ENCODE results near the gene TEAD3. TPM values are rescaled to one million over a fixed set of nuclear protein-coding genes. Genes with fewer than 3 reads are reported as not detected.

TEAD3 gene
- total RNA-seq, 6 experiments from 2014 or later = 5.2 to 8.5 (median 6.9) TPM

- no peaks in the 10 kb centered on the region for H3K27me3 ChIP-seq
- TF ChIP-seq CTCF (IDR thresholded peaks at IDR 0.05) (no peak), POLR2A (IDR thresholded peaks at IDR 0.05) (no peak)
- peaks cover 0 to 9% (median 0%) of the 10 kb centered on the region in 4 donors for H3K4me1 ChIP-seq
- ATAC-seq (no peak), DNase-seq (no peak)
- intact Hi-C loops (cut with DNase I) = no loop called here
- WGBS (ENCODE audit: insufficient coverage, low coverage, low lambda C conversion rate, missing lambda C conversion rate) = 80% methylated on average over 4 of the region's 4 CpGs
- no peak overlapping the region for H3K27ac ChIP-seq
- peaks cover 0 to 2% (median 0%) of the 10 kb centered on the region in 4 donors for H3K36me3 ChIP-seq
- H3K4me3 ChIP-seq = no peak overlapping the region
- H3K9me3 ChIP-seq = no peaks in the 10 kb centered on the region
Observed at GRCh38 chr6:35483062-35483461, 13.8 kb downstream of the TEAD3 start.

GRCh38 chr6:35481226-35481625 lies 15.7 kb downstream of the TEAD3 start:
- no peak overlapping the region for H3K4me3 ChIP-seq
- DNase-seq (no peak), ATAC-seq (peak in 1 of 4 donors; percentile 49)
- WGBS (ENCODE audit: insufficient coverage, low coverage, low lambda C conversion rate, missing lambda C conversion rate) = 43% methylated on average over 8 of the region's 8 CpGs
- intact Hi-C loops (cut with DNase I) = no loop called here
- H3K4me1 ChIP-seq = peaks cover 0 to 9% (median 0%) of the 10 kb centered on the region in 4 donors
- H3K36me3 ChIP-seq = peaks cover 0 to 2% (median 0%) of the 10 kb centered on the region in 4 donors
- no peaks in the 10 kb centered on the region for H3K27me3 ChIP-seq
- no peak overlapping the region for H3K27ac ChIP-seq
- TF ChIP-seq CTCF (IDR thresholded peaks at IDR 0.05) (no peak), POLR2A (IDR thresholded peaks at IDR 0.05) (no peak)
- no peaks in the 10 kb centered on the region for H3K9me3 ChIP-seq

- Histone ChIP-seq H3K27me3 (no peaks in the 10 kb centered on the region), H3K36me3 (peaks cover 0 to 2% (median 0%) of the 10 kb centered on the region in 4 donors), H3K27ac (no peak overlapping the region), H3K9me3 (no peaks in the 10 kb centered on the region), H3K4me1 (peaks cover 0 to 9% (median 0%) of the 10 kb centered on the region in 4 donors), H3K4me3 (no peak overlapping the region)
- no peak for DNase-seq
- intact Hi-C loops (cut with DNase I) = no loop called here
- WGBS (ENCODE audit: insufficient coverage, low coverage, low lambda C conversion rate, missing lambda C conversion rate) = 90% methylated on average over 4 of the region's 12 CpGs
- TF ChIP-seq CTCF (IDR thresholded peaks at IDR 0.05) = no peak
- no peak for TF ChIP-seq POLR2A (IDR thresholded peaks at IDR 0.05)
- ATAC-seq = no peak
Observed at GRCh38 chr6:35480176-35480575, 16.7 kb downstream of the TEAD3 start.

- DNase-seq (no peak), ATAC-seq (no peak)
- H3K4me1 ChIP-seq = peaks cover 0 to 9% (median 0%) of the 10 kb centered on the region in 4 donors
- TF ChIP-seq CTCF (IDR thresholded peaks at IDR 0.05) (no peak), POLR2A (IDR thresholded peaks at IDR 0.05) (no peak)
- H3K36me3 ChIP-seq = peaks cover 0 to 5% (median under 1%) of the 10 kb centered on the region in 4 donors
- intact Hi-C loops (cut with DNase I) = no loop called here
- no peak overlapping the region for H3K27ac ChIP-seq
- H3K9me3 ChIP-seq = no peaks in the 10 kb centered on the region
- no peaks in the 10 kb centered on the region for H3K27me3 ChIP-seq
- 92% methylated on average over 4 of the region's 7 CpGs for WGBS (ENCODE audit: insufficient coverage, low coverage, low lambda C conversion rate, missing lambda C conversion rate)
- no peak overlapping the region for H3K4me3 ChIP-seq
Observed at GRCh38 chr6:35478259-35478658, 18.6 kb downstream of the TEAD3 start.

Data from right lobe of liver (tissue), 6 donors.